ENCODE data around the gene CEP128.

CEP128 gene

DNA sequence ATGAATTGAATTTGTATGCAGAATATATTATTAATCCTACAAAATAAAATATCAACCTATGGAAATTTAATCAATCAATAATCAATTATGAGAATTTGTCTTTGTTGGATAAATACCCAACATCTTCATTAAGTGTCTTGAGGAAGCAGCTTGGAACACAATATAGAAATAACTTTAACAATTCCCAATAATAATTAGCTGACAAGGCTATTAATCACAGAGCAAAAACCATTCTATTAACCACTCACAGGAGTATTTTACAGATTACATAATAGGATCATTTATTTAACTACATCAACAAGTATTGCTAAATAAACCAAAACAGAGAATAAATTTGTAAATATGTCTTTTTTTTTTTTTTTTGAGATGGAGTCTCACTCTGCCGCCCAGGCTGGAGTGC, 190.3 kb downstream of the CEP128 start:
- TF ChIP-seq GATA3 (IDR thresholded peaks at IDR 0.05; ENCODE audit: low read depth, low read length) (no peak), GATA2 (IDR thresholded peaks at IDR 0.05; ENCODE audit: low read depth, low read length) (no peak)

DNA sequence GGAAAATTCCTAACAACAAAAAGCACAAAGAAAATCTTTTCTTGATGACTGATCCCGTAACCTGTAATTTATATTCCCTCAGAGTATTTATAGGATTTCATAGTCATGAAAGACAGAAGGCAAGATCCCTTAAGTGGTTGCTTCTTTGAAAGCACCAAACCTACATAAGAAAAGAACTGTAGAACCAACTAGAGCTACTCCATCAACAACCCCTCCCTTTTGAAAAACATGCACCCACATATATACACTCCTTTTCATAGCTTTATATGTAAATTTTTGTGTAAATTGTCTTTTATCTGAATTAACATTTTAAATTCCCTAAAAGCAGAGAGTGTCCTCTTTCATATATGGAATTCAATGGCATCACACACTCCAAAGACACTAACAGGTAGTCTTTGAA, 215.3 kb downstream of the CEP128 start:
- TF ChIP-seq GATA2 (IDR thresholded peaks at IDR 0.05; ENCODE audit: low read depth, low read length), result no peak
- no peak for TF ChIP-seq GATA3 (IDR thresholded peaks at IDR 0.05; ENCODE audit: low read depth, low read length)

DNA sequence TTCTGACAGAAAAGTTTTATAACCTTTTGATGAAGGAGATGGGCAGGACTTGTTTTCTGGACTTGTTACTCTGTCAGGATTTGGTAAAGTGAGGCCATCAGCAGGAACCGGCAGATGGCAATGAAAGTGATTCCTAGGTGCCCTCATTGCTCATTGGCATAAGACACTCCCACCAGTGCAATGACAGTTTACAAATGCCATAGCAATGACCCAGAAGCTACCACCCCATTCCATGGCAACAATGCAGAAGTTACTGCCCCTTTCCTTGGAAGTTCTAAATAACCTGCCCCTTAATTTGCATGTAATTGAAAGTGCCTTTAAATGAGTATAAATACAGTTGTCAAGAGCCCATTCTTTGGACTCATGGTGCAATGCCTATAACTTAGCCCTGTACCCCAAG, 222.6 kb downstream of the CEP128 start:
- TF ChIP-seq GATA3 (IDR thresholded peaks at IDR 0.05; ENCODE audit: low read depth, low read length) (no peak), GATA2 (IDR thresholded peaks at IDR 0.05; ENCODE audit: low read depth, low read length) (no peak)

DNA sequence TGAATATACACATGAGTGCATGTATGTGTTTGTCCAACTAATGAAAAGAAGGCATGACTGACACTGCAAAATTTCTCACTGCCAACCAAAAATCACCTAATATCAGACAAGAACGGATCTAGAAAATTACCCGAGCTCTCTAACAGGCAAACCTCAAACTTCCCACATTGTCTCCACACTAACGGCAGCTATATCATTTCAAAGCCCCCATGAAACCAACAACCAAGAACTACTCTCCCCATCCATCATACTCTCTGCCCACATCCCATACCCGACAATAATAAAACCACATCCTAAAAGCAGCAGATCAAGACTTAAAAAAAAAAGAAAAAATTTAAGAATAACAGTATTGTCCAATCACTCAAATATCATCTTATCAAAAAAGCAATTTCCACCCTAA, 227.1 kb downstream of the CEP128 start:
- TF ChIP-seq GATA2 (IDR thresholded peaks at IDR 0.05; ENCODE audit: low read depth, low read length) (no peak), GATA3 (IDR thresholded peaks at IDR 0.05; ENCODE audit: low read depth, low read length) (no peak)

DNA sequence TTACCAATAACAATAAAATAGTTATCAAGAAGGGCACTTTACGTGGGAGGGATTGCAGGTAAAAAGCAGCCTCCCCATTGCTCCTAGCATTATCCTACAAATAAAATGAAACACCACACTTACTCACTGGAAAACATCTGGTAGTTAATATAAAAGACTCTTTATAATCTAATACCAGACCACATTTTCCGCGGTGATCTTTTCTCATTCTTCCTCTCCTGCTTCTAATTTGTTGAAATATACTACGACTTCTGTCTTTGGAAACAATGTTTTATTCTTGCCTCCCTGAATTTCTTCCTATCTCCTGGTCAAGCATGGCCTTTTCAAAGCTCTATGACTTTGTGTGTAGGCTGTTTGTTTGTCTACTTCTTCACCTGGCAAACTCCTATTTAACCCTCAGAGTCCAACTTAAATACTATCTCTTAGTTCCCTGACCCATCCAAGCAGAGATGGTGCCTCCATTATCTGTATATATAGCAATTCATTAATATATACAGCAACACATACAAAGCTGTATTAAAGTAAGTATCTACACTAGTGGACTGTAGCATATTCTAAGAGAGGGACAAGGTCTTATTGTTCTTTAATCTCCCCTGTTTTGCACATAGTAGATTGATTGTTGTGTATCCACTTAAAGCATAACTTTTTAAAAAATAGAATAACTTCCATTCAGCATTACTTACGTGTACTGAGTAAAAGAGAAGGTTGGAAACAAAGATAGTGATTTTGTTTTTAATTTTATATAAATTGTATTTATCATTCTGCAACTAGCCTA, 228.3 kb downstream of the CEP128 start:
- TF ChIP-seq GATA3 (IDR thresholded peaks at IDR 0.05; ENCODE audit: low read depth, low read length), result no peak
- no peak for TF ChIP-seq GATA2 (IDR thresholded peaks at IDR 0.05; ENCODE audit: low read depth, low read length)

DNA sequence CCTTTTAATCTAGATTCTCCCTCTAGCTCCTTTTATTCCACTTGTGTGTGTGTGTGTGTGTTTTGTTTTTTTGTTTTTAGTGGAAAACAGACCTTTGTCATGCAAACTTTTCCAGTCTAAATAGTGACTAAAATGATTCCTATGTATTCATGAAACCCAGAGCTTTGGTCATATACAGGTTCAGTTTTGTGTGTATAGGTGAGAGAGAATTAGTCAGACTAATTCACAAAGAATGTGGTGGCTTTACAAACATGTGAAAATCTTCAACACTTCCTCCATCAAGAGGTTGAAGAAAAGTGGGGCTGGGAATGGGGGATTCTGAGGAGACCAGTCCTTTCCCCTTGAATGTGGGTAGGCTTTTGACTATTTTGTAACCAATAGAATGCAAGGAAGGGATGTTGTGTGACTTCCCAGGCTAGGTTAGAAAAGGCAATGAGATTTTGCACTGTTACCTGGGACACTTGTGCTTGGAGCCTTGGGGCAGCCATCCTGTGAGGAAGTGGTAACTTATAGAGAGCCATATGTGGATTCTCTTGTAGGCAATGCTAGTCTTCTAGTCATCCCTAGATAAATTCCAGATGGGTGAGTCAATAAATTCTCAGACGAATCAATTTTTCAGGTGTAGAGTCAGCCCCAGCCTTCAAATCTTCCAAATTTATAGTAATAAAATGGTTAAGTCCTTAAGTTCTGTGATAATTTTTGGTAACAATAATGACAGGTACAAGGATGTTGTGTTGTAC, 236.1 kb downstream of the CEP128 start:
- TF ChIP-seq GATA3 (IDR thresholded peaks at IDR 0.05; ENCODE audit: low read depth, low read length), result no peak
- no peak for TF ChIP-seq GATA2 (IDR thresholded peaks at IDR 0.05; ENCODE audit: low read depth, low read length)

DNA sequence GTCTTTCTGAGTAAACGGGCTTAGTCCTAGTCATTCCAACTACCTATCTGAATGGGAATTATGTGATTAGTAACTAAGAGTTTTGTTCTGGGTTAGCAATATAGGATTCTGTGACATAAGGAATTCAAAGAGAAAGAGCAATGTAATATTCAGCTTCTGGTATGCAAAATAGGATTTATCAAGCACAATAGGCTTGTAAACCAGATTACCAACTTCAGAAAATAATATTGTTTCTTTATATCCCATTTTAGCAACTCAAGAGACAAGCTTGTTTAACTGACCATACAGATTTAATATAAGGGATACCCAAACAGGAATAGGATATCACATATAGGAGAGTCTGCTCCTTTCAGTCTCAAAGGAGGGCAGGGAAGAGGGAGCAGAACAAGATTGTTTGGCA, 240.9 kb downstream of the CEP128 start:
- no peak for TF ChIP-seq GATA3 (IDR thresholded peaks at IDR 0.05; ENCODE audit: low read depth, low read length)
- no peak for TF ChIP-seq GATA2 (IDR thresholded peaks at IDR 0.05; ENCODE audit: low read depth, low read length)

DNA sequence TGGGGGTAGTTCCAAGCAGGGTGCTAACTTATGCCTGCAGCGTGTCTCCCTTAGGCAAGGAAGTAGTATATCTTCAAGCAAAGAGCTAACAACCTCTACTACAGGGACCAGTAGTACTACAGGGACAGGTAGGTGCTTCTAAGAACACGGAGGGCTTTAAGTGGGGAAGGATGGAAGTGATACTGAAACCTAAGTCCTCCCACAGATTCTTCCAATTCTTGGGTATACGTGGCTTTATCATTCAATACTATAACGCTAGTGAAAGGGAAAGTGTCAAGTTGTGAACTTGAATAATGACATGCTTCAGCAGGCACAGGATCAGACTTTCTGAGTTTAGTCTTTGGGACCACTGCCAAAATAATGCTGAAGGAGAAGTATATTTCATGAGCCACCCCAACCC, 241.7 kb downstream of the CEP128 start:
- TF ChIP-seq GATA2 (IDR thresholded peaks at IDR 0.05; ENCODE audit: low read depth, low read length) (no peak), GATA3 (IDR thresholded peaks at IDR 0.05; ENCODE audit: low read depth, low read length) (no peak)

DNA sequence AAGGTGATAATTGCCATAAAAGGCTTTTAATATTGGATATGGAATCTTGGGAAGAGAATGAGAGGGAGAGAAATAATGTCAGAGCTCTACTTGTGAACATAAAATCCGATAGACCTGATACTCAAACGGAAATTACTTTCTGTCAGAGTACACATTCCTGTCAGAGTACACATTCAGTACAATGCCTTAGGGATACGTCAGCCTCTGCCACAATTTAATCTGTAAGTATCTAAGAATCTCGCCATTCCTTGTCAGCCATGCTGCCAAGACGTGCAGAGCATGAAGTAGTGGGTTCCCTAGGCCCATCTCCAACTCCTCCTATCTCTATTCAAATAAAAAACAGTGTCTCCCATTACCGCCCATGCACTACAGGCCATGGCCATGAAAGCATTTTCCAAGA, 242.6 kb downstream of the CEP128 start:
- TF ChIP-seq GATA3 (IDR thresholded peaks at IDR 0.05; ENCODE audit: low read depth, low read length) (no peak), GATA2 (IDR thresholded peaks at IDR 0.05; ENCODE audit: low read depth, low read length) (no peak)

DNA sequence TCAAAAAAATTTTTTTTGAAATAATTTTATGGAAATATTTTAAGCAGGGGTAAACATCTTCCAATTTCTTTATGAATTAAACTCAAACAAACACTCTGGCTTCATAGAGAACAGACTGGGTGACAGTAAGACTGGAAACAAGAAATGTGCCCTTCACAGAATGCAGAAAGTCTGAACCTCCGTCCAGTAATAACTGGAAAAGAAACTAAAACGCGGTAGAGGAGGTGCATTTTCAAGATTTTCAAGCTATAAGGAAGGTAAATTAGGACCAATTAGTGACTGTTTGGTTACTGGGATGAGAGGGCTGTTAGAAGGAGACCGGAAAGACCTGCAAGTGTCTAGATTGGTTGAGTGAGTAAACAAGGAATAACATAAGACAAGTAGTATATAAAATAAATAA, 245.7 kb downstream of the CEP128 start:
- no peak for TF ChIP-seq GATA2 (IDR thresholded peaks at IDR 0.05; ENCODE audit: low read depth, low read length)
- no peak for TF ChIP-seq GATA3 (IDR thresholded peaks at IDR 0.05; ENCODE audit: low read depth, low read length)

DNA sequence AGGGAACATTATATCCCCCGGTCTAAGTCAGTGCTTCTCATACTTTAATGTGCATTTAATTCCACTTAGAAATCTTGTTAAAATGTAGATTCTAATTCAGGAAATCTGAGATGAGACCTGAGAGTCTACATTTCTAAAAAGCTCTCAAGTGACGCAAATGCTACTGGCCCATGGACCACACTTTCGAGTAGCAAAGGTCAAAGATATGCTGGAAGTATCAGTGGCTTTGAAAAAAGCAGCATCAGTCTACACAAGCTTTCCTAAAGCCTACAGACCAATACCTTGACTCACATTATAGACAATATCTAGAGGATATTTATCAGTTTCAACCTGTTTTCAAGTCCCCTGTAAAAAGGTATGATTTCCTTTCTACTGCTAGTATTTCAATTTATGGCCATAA, 248.6 kb downstream of the CEP128 start:
- no peak for TF ChIP-seq GATA2 (IDR thresholded peaks at IDR 0.05; ENCODE audit: low read depth, low read length)
- TF ChIP-seq GATA3 (IDR thresholded peaks at IDR 0.05; ENCODE audit: low read depth, low read length), result no peak

DNA sequence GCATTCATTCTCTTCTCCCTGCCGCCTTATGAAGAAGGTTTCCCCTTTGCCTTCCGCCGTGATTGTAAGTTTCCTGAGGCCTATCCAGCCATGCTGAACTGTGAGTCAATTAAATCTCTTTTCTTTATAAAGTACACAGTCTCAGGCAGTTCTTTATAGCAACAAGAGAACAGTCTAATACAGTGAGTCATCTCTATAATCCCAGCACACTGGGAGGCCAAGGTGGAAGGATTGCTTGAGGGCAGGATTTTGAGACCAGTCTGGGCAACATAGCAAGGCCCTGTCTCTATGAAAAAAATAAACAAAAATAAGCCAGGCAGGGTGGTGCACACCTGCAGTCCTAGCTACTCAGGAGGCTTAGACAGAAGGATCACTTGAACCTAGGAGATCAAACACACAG, 259.9 kb downstream of the CEP128 start:
- TF ChIP-seq GATA2 (IDR thresholded peaks at IDR 0.05; ENCODE audit: low read depth, low read length), result no peak
- TF ChIP-seq GATA3 (IDR thresholded peaks at IDR 0.05; ENCODE audit: low read depth, low read length), result no peak

DNA sequence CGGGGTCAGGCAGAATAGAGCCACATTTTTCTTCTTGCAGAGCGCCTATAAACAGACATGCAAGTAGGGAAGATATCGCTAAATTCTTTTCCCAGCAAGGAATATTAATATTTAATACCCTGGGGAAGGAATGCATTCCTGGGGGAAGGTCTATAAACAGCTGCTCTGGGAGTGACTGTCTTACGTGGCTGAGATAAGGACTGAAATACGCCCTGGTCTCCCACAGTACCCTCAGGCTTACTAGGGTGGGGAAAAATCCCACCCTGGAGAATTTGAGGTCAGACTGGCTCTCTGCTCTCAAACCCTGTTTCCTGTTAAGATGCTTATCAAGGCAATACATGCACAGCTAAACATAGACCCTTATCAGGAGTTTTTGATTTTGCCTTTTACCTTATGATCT, 262.3 kb downstream of the CEP128 start:
- no peak for TF ChIP-seq GATA2 (IDR thresholded peaks at IDR 0.05; ENCODE audit: low read depth, low read length)
- TF ChIP-seq GATA3 (IDR thresholded peaks at IDR 0.05; ENCODE audit: low read depth, low read length), result no peak

DNA sequence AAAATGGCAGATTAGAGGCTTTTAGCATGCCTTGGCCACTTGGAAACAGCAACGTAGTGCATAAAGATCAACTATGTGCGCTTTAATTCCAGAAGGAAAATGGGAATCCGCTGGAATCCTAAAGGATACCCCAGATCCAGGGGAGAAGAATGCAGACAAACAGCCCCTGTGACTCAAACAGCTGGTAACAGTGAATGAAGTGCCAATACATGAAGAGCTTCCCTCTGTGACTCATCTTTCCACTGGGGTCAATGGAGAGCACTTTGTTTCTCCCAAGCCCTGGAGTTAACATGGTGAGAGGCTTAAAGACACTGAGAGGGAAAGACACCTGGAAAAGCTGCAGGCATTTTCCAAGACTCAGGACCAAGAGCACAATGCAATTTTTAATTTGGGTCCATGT, 263.1 kb downstream of the CEP128 start:
- no peak for TF ChIP-seq GATA2 (IDR thresholded peaks at IDR 0.05; ENCODE audit: low read depth, low read length)
- TF ChIP-seq GATA3 (IDR thresholded peaks at IDR 0.05; ENCODE audit: low read depth, low read length), result no peak

DNA sequence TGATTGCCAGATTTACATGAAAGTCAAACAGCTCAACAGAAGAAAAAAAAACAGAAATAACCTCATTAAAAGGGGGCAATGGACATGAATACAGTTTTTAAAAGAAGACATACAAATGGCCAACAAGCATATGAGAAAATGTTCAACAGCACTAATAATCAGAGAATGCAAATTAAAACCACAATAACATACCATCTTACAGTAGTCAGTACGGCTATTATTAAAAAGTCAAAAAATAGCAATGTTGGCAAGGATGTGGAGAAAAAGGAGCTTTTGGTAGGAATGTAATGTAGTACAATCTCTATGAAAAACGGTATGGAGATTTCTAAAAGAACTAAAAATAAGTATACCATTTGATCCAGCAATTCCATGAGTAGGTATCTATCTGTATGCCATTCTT, 272.1 kb downstream of the CEP128 start:
- TF ChIP-seq GATA3 (IDR thresholded peaks at IDR 0.05; ENCODE audit: low read depth, low read length) (no peak), GATA2 (IDR thresholded peaks at IDR 0.05; ENCODE audit: low read depth, low read length) (no peak)

Data from SH-SY5Y (cell line).